ENCODE data around the gene XIRP2. TPM values are rescaled to one million over a fixed set of nuclear protein-coding genes. Genes with fewer than 3 reads are reported as not detected.

The XIRP2 gene
- total RNA-seq, 1 donor from 2014 or later = 537 TPM

DNA sequence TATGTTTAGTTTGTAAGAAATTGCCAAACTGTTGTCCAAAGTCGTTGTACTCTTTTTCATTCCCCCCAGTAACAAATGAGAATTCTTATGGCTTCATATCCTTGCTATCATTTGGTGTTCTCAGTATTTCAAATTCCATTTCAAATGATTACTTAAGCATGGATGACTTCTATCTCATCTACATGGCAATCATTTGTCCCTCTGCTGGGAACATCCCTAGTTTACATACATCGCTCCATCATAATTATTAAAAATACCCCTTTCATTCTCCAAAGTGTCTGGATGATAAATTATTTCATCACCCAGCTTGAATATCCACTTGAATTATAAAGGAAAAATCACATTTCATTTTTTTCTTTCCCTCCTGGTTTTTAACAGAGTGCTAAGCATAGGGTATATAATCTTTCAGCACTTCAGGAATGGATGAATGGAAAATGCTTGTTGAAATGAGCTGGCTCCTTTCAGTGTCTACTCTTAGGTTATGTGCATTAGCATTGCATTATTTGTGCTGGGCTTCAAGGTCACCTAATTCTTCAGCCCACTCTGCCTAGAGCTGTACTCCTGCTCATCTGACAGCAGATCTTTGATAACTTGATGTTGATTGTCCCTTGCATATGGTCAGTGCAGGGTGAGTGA is 33.1 kb downstream of the XIRP2 start:
- intact Hi-C loops (cut with DNase I) = no loop called here

GRCh38 chr2:166924967-166925366 is 36.7 kb downstream of the XIRP2 start:
- intact Hi-C loops (cut with DNase I) = no loop called here
- no peak for DNase-seq (ENCODE audit: low spot score)

More for the DNA sequence above, 33.1 kb downstream of the XIRP2 start:
- no peak for DNase-seq (ENCODE audit: low spot score)

DNA sequence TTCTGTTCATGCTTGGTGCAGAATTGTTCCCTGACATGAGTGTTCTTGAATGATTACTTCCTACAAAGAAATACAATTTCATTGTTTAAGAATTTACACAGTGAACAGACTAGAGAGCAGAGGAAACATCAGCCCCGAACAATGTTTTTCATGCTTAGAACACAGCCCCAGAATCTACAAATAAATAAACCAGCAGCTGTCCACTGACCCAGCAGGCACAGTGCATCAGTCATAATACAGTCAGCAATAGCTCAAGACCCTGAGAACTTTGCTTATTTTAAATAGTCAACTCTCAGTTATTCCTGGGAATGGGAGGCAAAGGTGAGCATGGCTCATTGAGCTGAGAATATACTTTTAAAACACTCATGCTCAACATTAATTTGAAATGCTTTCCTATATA is 38.4 kb downstream of the XIRP2 start:
- intact Hi-C loops (cut with DNase I) = no loop called here
- no peak for DNase-seq (ENCODE audit: low spot score)

DNA sequence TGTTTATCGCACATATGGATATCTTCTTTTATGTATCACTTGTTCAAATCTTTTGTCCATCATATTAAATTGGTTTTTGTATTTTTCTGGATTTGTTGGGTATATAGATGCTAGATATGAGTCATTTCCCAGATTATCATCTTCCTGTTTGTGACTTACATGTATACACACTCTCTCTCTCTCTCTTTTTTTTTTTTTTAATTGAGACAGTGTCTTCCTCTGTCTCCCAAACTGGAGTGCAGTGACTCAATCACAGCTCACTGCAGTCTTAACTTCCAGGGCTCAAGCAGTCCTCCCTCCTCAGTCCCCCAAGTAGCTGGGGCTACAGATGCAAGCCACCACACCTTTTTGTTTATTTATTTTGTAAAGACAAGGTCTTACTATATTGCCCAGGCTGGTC is 43.8 kb downstream of the XIRP2 start:
- intact Hi-C loops (cut with DNase I) = no loop called here

DNA sequence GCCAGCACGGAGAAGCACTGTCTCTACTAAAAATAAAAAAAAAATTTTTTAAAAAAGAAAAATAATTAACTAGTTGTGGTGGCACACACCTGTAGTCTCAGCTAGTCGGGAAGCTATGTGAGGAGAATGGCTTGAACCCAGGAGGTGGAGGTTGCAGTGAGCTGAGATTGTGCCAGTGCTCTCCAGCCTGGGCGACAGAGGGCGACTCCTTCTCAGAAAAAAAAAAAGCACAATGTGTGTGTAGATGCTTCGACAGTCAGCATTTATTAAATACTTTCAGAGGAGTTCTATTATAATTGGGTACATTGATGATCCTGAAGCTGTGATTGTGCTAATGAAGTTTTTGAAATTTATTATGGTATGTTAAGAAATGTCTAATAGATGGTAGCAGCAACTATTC is 46.5 kb downstream of the XIRP2 start:
- DNase-seq (ENCODE audit: low spot score) = no peak
- intact Hi-C loops (cut with DNase I) = no loop called here

More for the DNA sequence above, 43.8 kb downstream of the XIRP2 start:
- DNase-seq (ENCODE audit: low spot score) = no peak

- intact Hi-C loops (cut with DNase I) = no loop called here
- DNase-seq (ENCODE audit: low spot score) = no peak
These were observed 54.1 kb downstream of the XIRP2 start for GRCh38 chr2:166942377-166942776.

DNA sequence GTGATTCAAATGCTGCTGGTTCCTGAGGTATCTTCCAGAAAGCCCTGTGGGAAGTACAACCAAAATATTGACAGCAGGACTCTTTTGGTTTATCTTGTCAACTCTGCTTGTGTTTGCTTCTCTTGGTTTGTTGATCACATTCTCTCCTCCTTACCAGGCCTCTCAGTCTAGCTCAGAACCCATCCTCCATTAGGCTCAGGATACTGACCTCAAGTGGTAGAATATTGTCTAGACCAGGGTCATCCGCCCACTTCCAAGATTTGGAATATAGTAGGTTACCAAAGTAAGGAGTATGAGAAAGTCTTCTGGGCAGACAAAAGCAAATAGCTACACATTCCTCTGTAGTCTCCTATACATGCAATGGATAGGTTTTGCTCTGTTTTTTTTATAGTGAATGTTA is 56.6 kb downstream of the XIRP2 start:
- DNase-seq (ENCODE audit: low spot score) = no peak
- intact Hi-C loops (cut with DNase I) = no loop called here

DNA sequence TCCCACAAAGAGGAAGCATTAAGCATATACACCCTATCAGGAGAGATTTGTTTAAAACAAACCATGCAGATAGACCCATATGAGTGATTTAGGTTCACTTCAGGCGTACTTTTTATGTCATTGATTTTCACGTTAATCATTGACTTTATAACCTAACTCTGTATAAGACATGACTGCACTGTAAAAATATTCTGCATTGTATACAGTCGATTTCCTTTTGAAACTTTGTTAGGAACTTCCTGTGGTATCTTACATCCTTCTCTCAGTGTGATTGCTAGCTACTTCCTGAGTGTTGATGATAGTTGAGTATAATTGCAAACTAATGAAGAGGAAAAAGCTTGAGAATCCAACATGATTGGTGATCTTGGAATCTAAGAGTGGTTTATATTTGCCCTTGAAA is 69.4 kb downstream of the XIRP2 start:
- DNase-seq (ENCODE audit: low spot score) = no peak
- intact Hi-C loops (cut with DNase I) = no loop called here

GRCh38 chr2:166958986-166959481 is 70.8 kb downstream of the XIRP2 start:
- intact Hi-C loops (cut with DNase I) = no loop called here
- DNase-seq (ENCODE audit: low spot score) = no peak

- DNase-seq (ENCODE audit: low spot score) = no peak
- intact Hi-C loops (cut with DNase I) = no loop called here
These were observed 71.3 kb downstream of the XIRP2 start for GRCh38 chr2:166959556-166959955.

DNA sequence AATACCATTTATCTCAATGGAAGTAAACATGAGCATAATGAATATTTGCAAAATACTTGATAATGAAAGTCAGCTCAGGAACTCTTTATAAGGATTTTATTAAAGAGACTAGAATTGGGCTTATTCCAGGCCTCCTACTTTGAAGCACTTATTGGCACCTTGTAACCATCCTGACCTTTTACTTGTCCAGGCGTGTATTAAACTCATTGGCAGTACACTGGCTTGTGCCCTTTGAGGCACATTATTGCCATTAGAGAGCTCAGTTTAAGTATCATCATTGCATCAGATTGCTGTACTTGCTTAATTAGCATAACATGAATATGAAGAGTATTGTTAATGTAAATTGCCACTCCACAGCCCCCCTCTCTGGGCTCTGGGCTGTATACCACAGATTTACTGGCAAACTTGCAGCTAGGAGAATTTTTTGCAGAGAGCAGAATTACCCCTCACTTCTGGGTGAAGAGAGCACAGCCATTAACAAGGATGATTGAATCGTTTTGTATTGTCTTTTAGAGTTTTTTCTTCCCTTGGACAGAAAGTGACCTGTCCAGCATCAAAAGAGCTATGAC is 72.5 kb downstream of the XIRP2 start:
- no peak for DNase-seq (ENCODE audit: low spot score)
- intact Hi-C loops (cut with DNase I) = loop anchor here (10.0 kb wide), 1 partner anchor 244 kb away; no protein-coding TSS in a partner anchor

DNA sequence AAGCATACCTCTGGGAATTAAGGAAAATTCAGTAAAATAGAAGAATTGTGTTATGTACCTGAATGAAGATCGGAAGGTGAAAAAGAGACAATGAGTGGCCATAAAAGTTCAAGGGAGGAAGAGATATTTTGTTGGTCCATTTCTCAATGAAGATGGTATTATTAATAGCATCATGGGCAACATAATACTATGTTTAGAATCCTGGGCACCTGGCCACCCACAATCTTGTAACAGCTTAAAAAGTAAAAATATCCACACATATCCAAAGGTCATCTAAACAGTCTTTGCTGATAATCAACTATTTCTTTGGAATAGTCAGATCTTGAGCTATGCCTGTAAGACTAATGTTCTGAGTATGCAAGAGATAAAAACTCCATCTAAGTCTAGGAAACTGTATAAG is 73.7 kb downstream of the XIRP2 start:
- intact Hi-C loops (cut with DNase I) = loop anchor here (10.0 kb wide), 1 partner anchor 243 kb away; no protein-coding TSS in a partner anchor
- DNase-seq (ENCODE audit: low spot score) = no peak

GRCh38 chr2:166969486-166969885 is 81.2 kb downstream of the XIRP2 start:
- DNase-seq (ENCODE audit: low spot score) = no peak
- intact Hi-C loops (cut with DNase I) = loop anchor here (10.0 kb wide), 1 partner anchor 235 kb away; no protein-coding TSS in a partner anchor

DNA sequence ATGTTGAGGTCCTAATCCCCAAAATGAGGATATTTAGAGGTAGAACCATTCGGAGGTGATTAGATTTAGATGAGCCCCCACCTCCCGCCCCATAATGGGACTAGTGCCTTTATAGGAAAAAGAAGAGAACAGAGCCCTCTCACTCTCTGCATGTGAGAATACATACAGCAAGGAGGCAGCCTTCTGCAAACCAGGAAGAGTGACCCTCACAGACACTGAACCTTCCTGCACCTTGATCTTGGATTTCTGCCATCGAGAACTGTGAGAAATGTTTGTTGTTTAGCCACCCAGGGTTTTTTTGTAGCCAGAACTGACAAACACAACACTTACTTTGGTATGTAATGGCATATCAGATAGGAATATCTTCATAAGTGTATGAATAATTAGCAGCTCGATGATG is 83.7 kb downstream of the XIRP2 start:
- intact Hi-C loops (cut with DNase I) = no loop called here
- no peak for DNase-seq (ENCODE audit: low spot score)

DNA sequence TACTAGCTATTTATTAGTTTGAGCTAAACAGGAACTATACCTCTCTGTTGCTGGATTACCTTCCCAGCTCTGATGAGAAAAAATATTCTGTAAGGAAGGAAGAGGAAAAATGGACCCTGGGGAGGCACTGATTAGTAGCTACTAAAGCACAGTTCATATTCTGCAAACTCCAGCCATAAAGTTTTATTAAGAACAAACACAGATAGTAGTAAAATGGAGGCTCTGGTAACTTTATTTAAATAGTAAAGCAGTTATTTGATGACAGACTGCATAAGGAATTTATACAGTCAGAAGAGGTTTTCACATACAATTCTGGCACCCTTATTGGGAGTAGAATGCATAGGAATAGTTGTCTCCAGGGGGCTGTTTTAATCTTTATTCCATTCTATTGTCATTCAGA is 84.1 kb downstream of the XIRP2 start:
- DNase-seq (ENCODE audit: low spot score) = no peak
- intact Hi-C loops (cut with DNase I) = no loop called here

- no peak for DNase-seq (ENCODE audit: low spot score)
- intact Hi-C loops (cut with DNase I) = no loop called here
These were observed 95.9 kb downstream of the XIRP2 start for GRCh38 chr2:166984188-166984587.

DNA sequence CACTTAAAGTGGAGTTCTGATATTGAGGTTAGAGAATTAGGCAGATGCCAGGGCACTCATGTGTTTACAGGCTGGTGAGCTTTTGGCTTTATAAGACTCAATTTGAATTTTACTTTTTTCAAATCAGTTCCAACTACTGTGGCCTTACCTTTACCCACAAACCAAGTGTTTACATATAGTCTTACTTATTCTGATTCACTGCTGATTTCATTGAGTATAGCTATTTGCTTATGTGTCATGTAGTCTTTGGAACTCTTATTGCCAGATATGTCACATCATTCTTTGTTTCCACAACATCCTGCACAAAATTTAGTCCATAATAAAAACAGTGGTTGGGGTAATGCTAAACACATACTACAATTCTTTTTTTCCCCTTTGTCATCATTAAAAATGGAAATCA is 96.5 kb downstream of the XIRP2 start:
- intact Hi-C loops (cut with DNase I) = no loop called here
- DNase-seq (ENCODE audit: low spot score) = no peak

DNA sequence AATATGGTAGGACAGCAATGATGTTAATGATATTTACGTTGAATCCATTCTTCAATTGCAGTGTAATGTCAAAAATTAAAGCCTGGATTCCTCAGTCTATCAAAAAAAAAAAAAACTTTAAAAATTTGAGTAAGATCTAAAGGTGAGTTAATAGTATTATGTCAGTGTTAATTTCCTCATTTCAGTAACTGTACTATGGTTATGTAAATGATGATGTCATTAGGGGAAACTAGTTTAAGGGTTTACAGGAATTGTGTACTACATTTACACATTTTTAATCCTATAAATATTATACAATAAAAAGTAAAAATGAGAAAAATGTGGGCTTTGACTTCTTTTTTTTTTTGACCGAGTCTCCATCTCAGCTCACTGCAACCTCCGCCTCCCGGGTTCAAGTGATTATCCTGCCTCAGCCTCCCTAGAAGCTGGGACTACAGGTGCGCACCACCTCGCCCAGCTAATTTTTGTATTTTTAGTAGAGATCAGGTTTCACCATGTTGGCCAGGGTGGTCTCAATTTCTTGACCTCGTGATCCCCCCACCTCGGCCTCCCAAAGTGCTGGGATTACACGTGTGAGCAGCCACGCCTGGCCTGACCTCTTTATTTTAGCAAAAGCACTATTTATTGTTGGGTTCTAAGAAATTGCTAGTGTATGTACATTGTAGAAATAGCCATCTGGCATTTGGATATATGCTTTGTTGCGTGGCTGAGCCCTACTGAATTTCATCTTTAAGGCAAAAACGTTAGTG is 106.5 kb downstream of the XIRP2 start:
- intact Hi-C loops (cut with DNase I) = no loop called here
- DNase-seq (ENCODE audit: low spot score) = no peak

GRCh38 chr2:166996465-166996864 is 108.2 kb downstream of the XIRP2 start:
- intact Hi-C loops (cut with DNase I) = no loop called here
- DNase-seq (ENCODE audit: low spot score) = no peak

DNA sequence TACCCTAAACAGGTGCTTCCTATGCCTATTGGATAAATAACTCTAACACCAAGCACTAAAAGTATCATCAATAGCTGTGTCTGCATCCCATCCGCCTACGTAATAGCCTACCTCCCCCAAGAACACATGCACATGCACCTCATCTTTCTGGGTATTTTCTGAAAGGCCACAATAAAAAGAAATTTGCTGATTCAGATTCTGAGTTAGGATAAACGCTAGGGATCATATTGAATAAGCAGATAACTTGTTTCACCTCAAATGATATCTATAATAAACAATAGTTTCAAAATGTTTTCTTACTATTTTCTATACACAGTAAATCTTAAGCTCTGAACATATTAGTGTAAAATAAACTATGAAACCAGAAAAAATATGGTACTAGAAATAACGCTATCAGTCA is 112.9 kb downstream of the XIRP2 start:
- intact Hi-C loops (cut with DNase I) = no loop called here

DNA sequence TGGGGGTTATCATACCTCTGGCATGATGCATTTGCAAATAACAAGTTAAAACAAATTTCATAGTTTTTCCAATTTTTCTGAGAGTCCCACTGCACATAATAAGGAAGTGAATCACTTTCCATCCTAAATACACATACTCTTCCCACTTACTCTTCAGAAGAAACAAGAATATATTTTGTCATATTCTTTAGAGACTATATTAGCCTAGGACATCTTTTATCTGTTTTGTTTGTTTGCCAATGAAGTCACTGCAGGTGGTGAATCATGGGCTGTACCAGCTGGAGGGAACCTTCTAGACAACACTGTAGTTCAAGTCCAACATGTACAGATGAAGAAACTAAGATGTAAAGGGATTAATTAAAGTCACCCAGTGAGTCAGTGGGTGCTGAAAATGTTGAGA is 116.8 kb downstream of the XIRP2 start:
- intact Hi-C loops (cut with DNase I) = no loop called here
- no peak for DNase-seq (ENCODE audit: low spot score)

More for the DNA sequence above, 112.9 kb downstream of the XIRP2 start:
- DNase-seq (ENCODE audit: low spot score) = no peak

Data from cardiac septum (tissue), 1 donor.